Smooth muscle cell (in vitro differentiated cells): ENCODE data around the gene CD274. TPM values are rescaled to one million over a fixed set of nuclear protein-coding genes. Genes with fewer than 3 reads are reported as not detected.

ENCODE experiments used
- DNase-seq: peaks from one replicate; lab custom pipeline; 2025; ENCODE audit not compliant: unreplicated experiment; lab: John Stamatoyannopoulos, UW
- H2AFZ ChIP-seq: fragments of 200-600 bp; sonication (generic); 2 replicates; pipeline ENCODE4 v1.6.0; 2016; ENCODE audit warnings: antibody characterized with exemption, low read depth, mild to moderate bottlenecking
- H3F3A ChIP-seq: fragments of 200-600 bp; sonication (generic); 2 replicates; pipeline ENCODE4 v1.6.0; 2017; ENCODE audit warnings: antibody characterized with exemption, low read depth
- H3K27ac ChIP-seq: fragments of 200-600 bp; sonication (generic); 2 replicates; pipeline ENCODE4 v1.5.1; 2016; ENCODE audit warnings: low read depth, mild to moderate bottlenecking
- H3K27me3 ChIP-seq: fragments of 200-600 bp; sonication (generic); 2 replicates; pipeline ENCODE4 v1.6.1; 2016; ENCODE audit warnings: low read depth, mild to moderate bottlenecking
- H3K36me3 ChIP-seq: fragments of 200-600 bp; sonication (generic); 2 replicates; pipeline ENCODE4 v1.5.1; 2016; ENCODE audit warnings: low read depth
- H3K4me1 ChIP-seq: fragments of 200-600 bp; sonication (generic); 2 replicates; pipeline ENCODE4 v1.5.1; 2016; ENCODE audit warnings: low read depth
- H3K4me2 ChIP-seq: fragments of 200-600 bp; sonication (generic); 2 replicates; pipeline ENCODE4 v1.6.0; 2016; ENCODE audit warnings: mild to moderate bottlenecking
- H3K4me3 ChIP-seq: fragments of 200-600 bp; sonication (generic); 2 replicates; pipeline ENCODE4 v1.5.1; 2016; ENCODE audit warnings: mild to moderate bottlenecking
- H3K79me2 ChIP-seq: fragments of 200-600 bp; sonication (generic); 2 replicates; pipeline ENCODE4 v1.6.0; 2016; ENCODE audit warnings: low read depth, mild to moderate bottlenecking
- H3K9ac ChIP-seq: fragments of 200-600 bp; sonication (generic); 2 replicates; pipeline ENCODE4 v1.6.0; 2016; ENCODE audit warnings: low read depth
- H3K9me3 ChIP-seq: fragments of 200-600 bp; sonication (generic); replicated peaks from 2 replicates; pipeline ENCODE4 v1.5.1; 2016; ENCODE audit warnings: low read depth
- H4K20me1 ChIP-seq: fragments of 200-600 bp; sonication (generic); 2 replicates; pipeline ENCODE4 v1.6.0; 2016; ENCODE audit warnings: low read depth
- CTCF ChIP-seq: fragments of 200-600 bp; sonication (generic); IDR thresholded peaks from 2 replicates; pipeline ENCODE4 v1.5.1; 2017; ENCODE audit warnings: borderline replicate concordance, mild to moderate bottlenecking, antibody characterized with exemption; ENCODE audit not compliant: insufficient read depth, poor library complexity, severe bottlenecking
- WGBS: methylation state at CpG from one replicate; pipeline ENCODE4 v1.1.7; 2016; ENCODE audit warnings: low lambda C conversion rate; 5-methylcytosine and 5-hydroxymethylcytosine counted together
- polyA plus RNA-seq: library from polyadenylated mRNA; unstranded; fragments of >200 nt; fragmentation: Nextera tagmentation; extraction: Ambion mirVana; gene quantifications from 2 replicates; pipeline ENCODE4 v1.2.1, GENCODE V29; 2016
- total RNA-seq: library from RNA; depleted of rRNA; stranded (reverse); fragments of >200 nt; gene quantifications from 2 replicates; pipeline ENCODE4 v1.2.3, GENCODE V29; 2014

Gene CD274
- total and polyA plus RNA-seq, 2 experiments from 2014 or later, result 2.3 to 4.0 TPM

GRCh38 chr9:5499157-5499556, 48.8 kb downstream of the CD274 start:
- Histone ChIP-seq H3K9me3 (no peaks in the 10 kb centered on the region), H3K27ac (no peak overlapping the region)
- 91% methylated on average over 1 of the region's 1 CpG for WGBS

GRCh38 chr9:5499889-5500398, 49.6 kb downstream of the CD274 start:
- 92% methylated on average over 4 of the region's 4 CpGs for WGBS
- H3K4me3 ChIP-seq, result no peak overlapping the region

More at GRCh38 chr9:5499157-5499556, 48.8 kb downstream of the CD274 start:
- Histone ChIP-seq H2AFZ (no peak overlapping the region), H3K79me2 (no peaks in the 10 kb centered on the region), H3K27me3 (no peaks in the 10 kb centered on the region), H3F3A (no peaks in the 10 kb centered on the region), H3K4me2 (no peak overlapping the region), H3K4me3 (no peak overlapping the region), H4K20me1 (no peaks in the 10 kb centered on the region), H3K9ac (no peak overlapping the region), H3K4me1 (no peaks in the 10 kb centered on the region), H3K36me3 (no peaks in the 10 kb centered on the region)
- no peak for DNase-seq
- no peak for TF ChIP-seq CTCF

GRCh38 chr9:5500441-5501235, 50.3 kb downstream of the CD274 start:
- WGBS, result 77% methylated on average over 18 of the region's 18 CpGs
- Histone ChIP-seq H3K27ac (no peak overlapping the region), H3F3A (no peaks in the 10 kb centered on the region), H4K20me1 (no peaks in the 10 kb centered on the region), H3K4me1 (no peaks in the 10 kb centered on the region), H3K9ac (no peak overlapping the region), H2AFZ (no peak overlapping the region), H3K27me3 (no peaks in the 10 kb centered on the region), H3K4me3 (no peak overlapping the region), H3K9me3 (no peaks in the 10 kb centered on the region), H3K36me3 (no peaks in the 10 kb centered on the region), H3K79me2 (no peaks in the 10 kb centered on the region), H3K4me2 (no peak overlapping the region)
- DNase-seq, result no peak
- TF ChIP-seq CTCF, result no peak

More at GRCh38 chr9:5499889-5500398, 49.6 kb downstream of the CD274 start:
- Histone ChIP-seq H3K79me2 (no peaks in the 10 kb centered on the region), H3K36me3 (no peaks in the 10 kb centered on the region), H3K9ac (no peak overlapping the region), H3K4me1 (no peaks in the 10 kb centered on the region), H3K27ac (no peak overlapping the region), H2AFZ (no peak overlapping the region), H4K20me1 (no peaks in the 10 kb centered on the region), H3K4me2 (no peak overlapping the region), H3K9me3 (no peaks in the 10 kb centered on the region), H3F3A (no peaks in the 10 kb centered on the region), H3K27me3 (no peaks in the 10 kb centered on the region)
- no peak for TF ChIP-seq CTCF
- no peak for DNase-seq

- no peak overlapping the region for H2AFZ ChIP-seq
- H3K36me3 ChIP-seq, result no peaks in the 10 kb centered on the region
- no peaks in the 10 kb centered on the region for H4K20me1 ChIP-seq
- TF ChIP-seq CTCF, result no peak
- no peaks in the 10 kb centered on the region for H3K79me2 ChIP-seq
- no peaks in the 10 kb centered on the region for H3K27me3 ChIP-seq
- H3K4me2 ChIP-seq, result no peak overlapping the region
- DNase-seq, result no peak
- H3K9ac ChIP-seq, result no peak overlapping the region
- no peak overlapping the region for H3K4me3 ChIP-seq
- H3F3A ChIP-seq, result no peaks in the 10 kb centered on the region
- WGBS, result 96% methylated on average over 6 of the region's 6 CpGs
- no peak overlapping the region for H3K27ac ChIP-seq
- no peaks in the 10 kb centered on the region for H3K9me3 ChIP-seq
- H3K4me1 ChIP-seq, result no peaks in the 10 kb centered on the region
Measured at GRCh38 chr9:5502553-5502952, 52.2 kb downstream of the CD274 start.
